GM12878 (cell line): ENCODE results near the gene GPN2. TPM values are rescaled to one million over a fixed set of nuclear protein-coding genes. Genes with fewer than 3 reads are reported as not detected.

Source experiments
- ATAC-seq: fragments of 200-7000 bp; cut with Tn5 transposase; 3 replicates; pipeline ENCODE4 v1.9.1; 2020; ENCODE audit warnings: mild to moderate bottlenecking, moderate library complexity
- BruUV-seq: library from RNA; stranded (reverse); fragments of 400-500 nt; replicated peaks from 2 replicates; lab custom pipeline; 2021; lab: Mats Ljungman, UMichigan
- CTCF ChIA-PET: fragments of 300-600 bp; sonication (Branson Sonifier 250); formaldehyde crosslinking; extraction: SDS; loops from one replicate; lab custom pipeline; 2021; ENCODE audit warnings: inconsistent platforms; lab: Yijun Ruan, JAX
- POLR2A ChIA-PET: fragments of 350-600 bp; formaldehyde crosslinking; extraction: SDS; loops from one replicate; lab custom pipeline; 2021; ENCODE audit warnings: inconsistent platforms; lab: Charles Lee
- RAD21 ChIA-PET: fragments of 300-600 bp; sonication (Branson Sonifier 250); formaldehyde crosslinking; loops from one replicate; lab custom pipeline; 2023; ENCODE audit warnings: antibody characterized with exemption; ENCODE audit not compliant: unreplicated experiment; lab: Charles Lee
- SMC1A ChIA-PET: fragments of 300-600 bp; sonication (Branson Sonifier 250); formaldehyde crosslinking; loops from one replicate; lab custom pipeline; 2023; ENCODE audit not compliant: unreplicated experiment, uncharacterized antibody; lab: Charles Lee
- DNase-seq: peaks from one replicate; pipeline ENCODE4 v3.0.0-alpha.2; 2011; ENCODE audit warnings: low read depth, low spot score
- FAIRE-seq: peaks from 3 replicates; lab custom pipeline; 2011; peaks lifted over from hg19 to GRCh38; lab: Jason Lieb, UNC
- H2AFZ ChIP-seq: 2 replicates; pipeline ENCODE4 v1.6.0; 2011; ENCODE audit warnings: low read depth, low read length, control low read depth; ENCODE audit not compliant: control insufficient read depth
- H3K27ac ChIP-seq: 2 replicates; pipeline ENCODE4 v1.5.1; 2011; ENCODE audit warnings: control low read depth; ENCODE audit not compliant: control insufficient read depth, insufficient read depth
- H3K27me3 ChIP-seq, 2 experiments: replicated peaks in 1 of 2; 2 replicates each; pipeline versions ENCODE4 v1.6.0 to v1.6.1; 2011; ENCODE audit warnings: low read length in 1 of 2; ENCODE audit not compliant: control insufficient read depth in 2 of 2, insufficient read depth in 2 of 2
- H3K36me3 ChIP-seq, 2 experiments: 2 replicates each; pipeline ENCODE4 v1.5.1; 2011; ENCODE audit warnings: low read length in 1 of 2; ENCODE audit not compliant: control insufficient read depth in 2 of 2, insufficient read depth in 2 of 2
- H3K4me1 ChIP-seq: 2 replicates; pipeline ENCODE4 v1.6.1; 2011; ENCODE audit warnings: mild to moderate bottlenecking, low read length, moderate library complexity, mixed read lengths; ENCODE audit not compliant: control insufficient read depth, insufficient read depth
- H3K4me2 ChIP-seq: 2 replicates; pipeline ENCODE4 v1.6.0; 2011; ENCODE audit warnings: control low read depth; ENCODE audit not compliant: control insufficient read depth, insufficient read depth
- H3K4me3 ChIP-seq: fragments of 200-600 bp; sonication (generic); 2 replicates; pipeline ENCODE4 v1.5.1; 2016
- H3K79me2 ChIP-seq: 2 replicates; pipeline ENCODE4 v1.6.0; 2011; ENCODE audit warnings: low read length; ENCODE audit not compliant: control insufficient read depth, insufficient read depth
- H3K9ac ChIP-seq: 2 replicates; pipeline ENCODE4 v1.8.0; 2011; ENCODE audit warnings: low read length, control low read depth, mixed read lengths; ENCODE audit not compliant: control insufficient read depth, insufficient read depth
- H3K9me3 ChIP-seq: replicated peaks from 3 replicates; pipeline ENCODE4 v1.5.1; 2011; ENCODE audit warnings: mild to moderate bottlenecking, low read length; ENCODE audit not compliant: control insufficient read depth, insufficient read depth
- H4K20me1 ChIP-seq: 2 replicates; pipeline ENCODE4 v1.6.0; 2011; ENCODE audit not compliant: control insufficient read depth, insufficient read depth
- CHD2 ChIP-seq: IDR thresholded peaks from 2 replicates; pipeline ENCODE4 v1.6.1; 2011; ENCODE audit warnings: low read depth, low read length, improper control_type of control experiment, borderline replicate concordance
- IKZF1 ChIP-seq: fragments of 450-650 bp; conservative IDR thresholded peaks from 2 replicates; pipeline ENCODE4 v1.6.1; 2017; ENCODE audit warnings: antibody characterized with exemption, mild to moderate bottlenecking
- PAX5 ChIP-seq: IDR thresholded peaks from 2 replicates; pipeline ENCODE4 v1.6.1; 2011; ENCODE audit warnings: low read depth, low read length, borderline replicate concordance
- PAX8 ChIP-seq: fragments of 450-650 bp; IDR thresholded peaks from 2 replicates; pipeline ENCODE4 v1.6.1; 2017; ENCODE audit warnings: mild to moderate bottlenecking, moderate library complexity
- POU2F2 ChIP-seq: IDR thresholded peaks from 3 replicates; pipeline ENCODE4 v1.6.1; 2011; ENCODE audit warnings: low read depth, mild to moderate bottlenecking, low read length, borderline replicate concordance
- RAD51 ChIP-seq: fragments of 450-650 bp; IDR thresholded peaks from 2 replicates; pipeline ENCODE4 v1.6.1; 2016; ENCODE audit warnings: moderate library complexity, mild to moderate bottlenecking, inconsistent platforms
- RFX5 ChIP-seq: IDR thresholded peaks from 2 replicates; pipeline ENCODE4 v1.6.1; 2011; ENCODE audit warnings: low read depth, low read length, improper control_type of control experiment
- SMAD5 ChIP-seq: IDR thresholded peaks from 2 replicates; pipeline ENCODE4 v1.6.1; 2016; ENCODE audit warnings: antibody characterized with exemption, low read depth
- ZBTB4 ChIP-seq: fragments of 450-650 bp; formaldehyde crosslinking; IDR thresholded peaks from 2 replicates; pipeline ENCODE4 v1.4.0; 2022; ENCODE audit warnings: mild to moderate bottlenecking, moderate library complexity
- ZNF384 ChIP-seq: IDR thresholded peaks from 2 replicates; pipeline ENCODE4 v1.6.1; 2012; ENCODE audit warnings: low read depth, mild to moderate bottlenecking, low read length, improper control_type of control experiment, borderline replicate concordance
- WGBS: methylation state at CpG from one replicate; pipeline ENCODE4 v1.1.6; 2016; ENCODE audit warnings: low lambda C conversion rate; ENCODE audit not compliant: insufficient replicate concordance, insufficient coverage; ENCODE audit errors: missing lambda C conversion rate; 5-methylcytosine and 5-hydroxymethylcytosine counted together
- in situ Hi-C: fragments of 300-500 bp; cut with MboI; formaldehyde crosslinking; loops from 9 replicates; pipeline ENCODE4 v1.14.3; 2018; ENCODE audit warnings: mixed read lengths
- intact Hi-C: fragments of 100-400 bp; cut with micrococcal nuclease; formaldehyde crosslinking; loops from one replicate; pipeline ENCODE4 v1.14.2; 2022; ENCODE audit not compliant: unreplicated experiment
- polyA plus RNA-seq, 11 experiments: library from polyadenylated mRNA; depleted of rRNA in 4 of 11; unstranded in 6 of 11; stranded (reverse) in 5 of 11; fragments of >200 nt; fragmentation: Nextera tagmentation in 4 of 11; fragmentation: Illumina TruSeq in 1 of 11; extraction: Ambion mirVana in 4 of 11; extraction: Trizol in 1 of 11; gene quantifications; 1 replicate in 1 of 11; 2 replicates in 10 of 11; pipeline versions ENCODE4 v1.2.1 to v1.2.3, GENCODE V29; 2011 to 2016; ENCODE audit warnings: inconsistent platforms in 2 of 11, missing spikeins in 2 of 11, low read depth in 1 of 11
- total RNA-seq, 4 experiments: library from RNA; depleted of rRNA in 3 of 4; stranded (reverse); fragments of >200 nt in 3 of 4; fragmentation: Illumina TruSeq in 1 of 4; extraction: Trizol in 1 of 4; gene quantifications; 2 replicates each; pipeline versions ENCODE4 v1.2.1 to v1.2.3, GENCODE V29; 2013 to 2021

Gene GPN2
- total and polyA plus RNA-seq, 10 of the 15 experiments (the other 5 are each of a cell fraction or from before 2014, with no cell fraction given), result 8.3 to 61.4 (median 23.3) TPM

GRCh38 chr1:26907071-26907917 lies 17.2 kb upstream of the GPN2 start:
- ATAC-seq (no peak), FAIRE-seq (no peak), DNase-seq (no peak)
- no peak overlapping the region for H2AFZ ChIP-seq
- in situ Hi-C loops (no loop called here), intact Hi-C loops (no loop called here)
- POLR2A ChIA-PET, result interaction anchor here (0.6 to 0.9 kb wide), 2 partner anchors 10 to 21 kb away, joined by 3 read pairs; no protein-coding TSS in a partner anchor
- H3K9me3 ChIP-seq, result no peaks in the 10 kb centered on the region
- no TSS peak for BruUV-seq
- H3K4me3 ChIP-seq, result no peak overlapping the region
- H3K36me3 ChIP-seq, result no peaks in the 10 kb centered on the region
- no peaks in the 10 kb centered on the region for H3K4me1 ChIP-seq
- no peaks in the 10 kb centered on the region for H3K79me2 ChIP-seq
- SMC1A ChIA-PET, result interaction anchor here (1.8 kb wide), 1 partner anchor 14 kb away, joined by 4 read pairs; no protein-coding TSS in a partner anchor
- H3K9ac ChIP-seq, result no peak overlapping the region
- no peak overlapping the region for H3K27ac ChIP-seq
- TF ChIP-seq PAX5, result no peak
- TF ChIP-seq RFX5, result no peak
- TF ChIP-seq ZBTB4, result no peak
- TF ChIP-seq SMAD5, result no peak
- TF ChIP-seq POU2F2, result no peak
- no peak for TF ChIP-seq PAX8
- no peak for TF ChIP-seq IKZF1
- no peak for TF ChIP-seq RAD51
- TF ChIP-seq ZNF384, result no peak
- no peak for TF ChIP-seq CHD2
- RAD21 ChIA-PET, result no interaction called here
- CTCF ChIA-PET, result no interaction called here
- no peak overlapping the region for H3K4me2 ChIP-seq
- H4K20me1 ChIP-seq, result no peaks in the 10 kb centered on the region
- 63% methylated on average over 6 of the region's 6 CpGs for WGBS
- no peaks in the 10 kb centered on the region for H3K27me3 ChIP-seq
